Heart left ventricle (tissue), 13 donors: Measurements from ENCODE around the gene PITPNM1.
"Not testable (repeated sequence)": the region's sequence is repeated elsewhere in the genome, so short reads cannot be mapped to it uniquely, and the experiment has no call there.

Source experiments
- POLR2A ChIP-seq, 2 donors: fragments of 450-650 bp; IDR thresholded peaks; one replicate each; pipeline ENCODE4 v1.6.1; 2017; ENCODE audit warnings: antibody characterized with exemption in 2 of 2, mild to moderate bottlenecking in 2 of 2, moderate library complexity in 2 of 2
- TF ChIP-seq, protein P1 (sequence below), 12 donors: fragments of 200-600 bp; sonication (generic) in 4 of 12; IDR thresholded peaks; one replicate each; pipeline versions ENCODE4 v1.5.0 to v1.8.0; 2018 to 2022; ENCODE audit warnings: antibody characterized with exemption in 12 of 12, mild to moderate bottlenecking in 5 of 12
- donor health status: ischemic (EF 13 %, LVEDD 7.1; RV severe dilation, severe dysfunction).
- donor health status: DM: no; HTN: yes; CAD: no.
- donor health status: DM: no; HTN: no; CAD: no.
- donor health status: ischemic (EF 25% LVEDD 6.9; RV normal size, moderate dysfunction).
- donor health status: ischemic (EF 25% LVEDD 5.7; RV mildly dilated, moderate dysfunction).
- donor health status: ischemic (EF 35%, LVEDD 5.7; RV mildly dilated, moderate dysfunction).
- donor health status: nonischemic (EF 11% LVEDD 7.7; RV severe dilation, severe dysfunction).
- donor health status: DM: yes; HTN: yes; CAD: no.
- donor health status: PGD.
- donor health status: ischemic (EF 29% LVEDD 5.4; RV normal size, mild dysfunction).
- donor health status: nonischemic (EF 23%, LVEDD 6.1; RV moderate dilation, normal function).

DNA sequence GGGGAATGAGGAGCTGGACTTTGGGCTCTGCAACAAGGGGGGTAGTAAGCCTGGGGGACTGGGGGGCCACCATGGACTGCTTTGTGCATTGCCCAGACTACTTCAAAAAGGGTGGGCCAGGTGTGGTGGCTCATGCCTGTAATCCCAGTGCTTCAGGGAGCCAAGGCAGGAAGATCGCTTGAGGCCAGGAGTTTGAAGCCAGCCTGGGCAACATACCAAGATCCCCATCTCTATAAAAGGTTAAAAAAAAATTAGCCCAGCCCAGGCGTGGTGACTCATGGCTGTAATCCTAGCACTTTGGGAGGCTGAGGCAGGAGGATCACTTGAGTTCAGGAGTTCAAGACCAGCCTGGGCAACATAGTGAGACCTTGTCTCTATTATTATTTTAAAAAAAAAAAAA, 39.6 kb downstream of the PITPNM1 start:
- TF ChIP-seq, protein P1, sequence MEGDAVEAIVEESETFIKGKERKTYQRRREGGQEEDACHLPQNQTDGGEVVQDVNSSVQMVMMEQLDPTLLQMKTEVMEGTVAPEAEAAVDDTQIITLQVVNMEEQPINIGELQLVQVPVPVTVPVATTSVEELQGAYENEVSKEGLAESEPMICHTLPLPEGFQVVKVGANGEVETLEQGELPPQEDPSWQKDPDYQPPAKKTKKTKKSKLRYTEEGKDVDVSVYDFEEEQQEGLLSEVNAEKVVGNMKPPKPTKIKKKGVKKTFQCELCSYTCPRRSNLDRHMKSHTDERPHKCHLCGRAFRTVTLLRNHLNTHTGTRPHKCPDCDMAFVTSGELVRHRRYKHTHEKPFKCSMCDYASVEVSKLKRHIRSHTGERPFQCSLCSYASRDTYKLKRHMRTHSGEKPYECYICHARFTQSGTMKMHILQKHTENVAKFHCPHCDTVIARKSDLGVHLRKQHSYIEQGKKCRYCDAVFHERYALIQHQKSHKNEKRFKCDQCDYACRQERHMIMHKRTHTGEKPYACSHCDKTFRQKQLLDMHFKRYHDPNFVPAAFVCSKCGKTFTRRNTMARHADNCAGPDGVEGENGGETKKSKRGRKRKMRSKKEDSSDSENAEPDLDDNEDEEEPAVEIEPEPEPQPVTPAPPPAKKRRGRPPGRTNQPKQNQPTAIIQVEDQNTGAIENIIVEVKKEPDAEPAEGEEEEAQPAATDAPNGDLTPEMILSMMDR (IDR thresholded peaks at IDR 0.05): not testable (repeated sequence)
- not testable (repeated sequence) for TF ChIP-seq POLR2A (IDR thresholded peaks at IDR 0.05)
